Rectal smooth muscle tissue (tissue), 1 donor: ENCODE measurements around the gene APBB2.

ENCODE experiments used
- H3K27ac ChIP-seq: one replicate; pipeline ENCODE4 v1.7.0; 2013; ENCODE audit warnings: low read depth, low read length, inconsistent platforms
- H3K27me3 ChIP-seq: one replicate; pipeline ENCODE4 v1.7.0; 2013; ENCODE audit warnings: low read length; ENCODE audit not compliant: control insufficient read depth, insufficient read depth
- H3K36me3 ChIP-seq: one replicate; pipeline ENCODE4 v1.7.0; 2013; ENCODE audit warnings: low read length; ENCODE audit not compliant: control insufficient read depth, insufficient read depth
- H3K4me1 ChIP-seq: one replicate; pipeline ENCODE4 v1.7.0; 2013; ENCODE audit warnings: low read length; ENCODE audit not compliant: control insufficient read depth, insufficient read depth
- H3K4me3 ChIP-seq: one replicate; pipeline ENCODE4 v1.7.0; 2013; ENCODE audit warnings: low read length
- H3K9ac ChIP-seq: one replicate; pipeline ENCODE4 v1.7.0; 2013; ENCODE audit warnings: low read length

Gene APBB2

GRCh38 chr4:40978548-40978947, 235.8 kb downstream of the APBB2 start:
- Histone ChIP-seq H3K4me3 (no peak overlapping the region), H3K4me1 (no peaks in the 10 kb centered on the region), H3K9ac (no peak overlapping the region), H3K27me3 (no peaks in the 10 kb centered on the region), H3K36me3 (no peaks in the 10 kb centered on the region), H3K27ac (no peak overlapping the region)

GRCh38 chr4:40976343-40976742, 238.0 kb downstream of the APBB2 start:
- H3K36me3 ChIP-seq = no peaks in the 10 kb centered on the region
- H3K4me3 ChIP-seq = no peak overlapping the region
- no peaks in the 10 kb centered on the region for H3K27me3 ChIP-seq
- no peak overlapping the region for H3K9ac ChIP-seq
- no peak overlapping the region for H3K27ac ChIP-seq
- no peaks in the 10 kb centered on the region for H3K4me1 ChIP-seq

GRCh38 chr4:40972722-40973121, 241.6 kb downstream of the APBB2 start:
- no peak overlapping the region for H3K9ac ChIP-seq
- H3K27ac ChIP-seq = no peak overlapping the region
- no peaks in the 10 kb centered on the region for H3K36me3 ChIP-seq
- no peak overlapping the region for H3K4me3 ChIP-seq
- no peaks in the 10 kb centered on the region for H3K27me3 ChIP-seq
- H3K4me1 ChIP-seq = peaks cover under 1% of the 10 kb centered on the region

- Histone ChIP-seq H3K4me1 (peaks cover 6% of the 10 kb centered on the region), H3K9ac (no peak overlapping the region), H3K4me3 (no peak overlapping the region), H3K27me3 (no peaks in the 10 kb centered on the region), H3K36me3 (no peaks in the 10 kb centered on the region), H3K27ac (no peak overlapping the region)
Measured at GRCh38 chr4:40971338-40971737, 243.0 kb downstream of the APBB2 start.

GRCh38 chr4:40969501-40969900, 244.8 kb downstream of the APBB2 start:
- H3K4me3 ChIP-seq = no peak overlapping the region
- H3K9ac ChIP-seq = no peak overlapping the region
- no peak overlapping the region for H3K27ac ChIP-seq
- H3K4me1 ChIP-seq = peaks cover 6% of the 10 kb centered on the region
- no peaks in the 10 kb centered on the region for H3K36me3 ChIP-seq
- no peaks in the 10 kb centered on the region for H3K27me3 ChIP-seq

- Histone ChIP-seq H3K27me3 (no peaks in the 10 kb centered on the region), H3K4me3 (no peak overlapping the region), H3K9ac (no peak overlapping the region), H3K27ac (no peak overlapping the region), H3K36me3 (no peaks in the 10 kb centered on the region), H3K4me1 (peaks cover 6% of the 10 kb centered on the region)
Measured at GRCh38 chr4:40967550-40967949, 246.8 kb downstream of the APBB2 start.

GRCh38 chr4:40966091-40966490, 248.3 kb downstream of the APBB2 start:
- no peaks in the 10 kb centered on the region for H3K36me3 ChIP-seq
- no peak overlapping the region for H3K4me3 ChIP-seq
- peaks cover 6% of the 10 kb centered on the region for H3K4me1 ChIP-seq
- no peak overlapping the region for H3K9ac ChIP-seq
- H3K27me3 ChIP-seq = no peaks in the 10 kb centered on the region
- no peak overlapping the region for H3K27ac ChIP-seq

- Histone ChIP-seq H3K9ac (no peak overlapping the region), H3K36me3 (no peaks in the 10 kb centered on the region), H3K4me3 (no peak overlapping the region), H3K4me1 (peaks cover 6% of the 10 kb centered on the region), H3K27ac (no peak overlapping the region), H3K27me3 (no peaks in the 10 kb centered on the region)
Measured at GRCh38 chr4:40963897-40964478, 250.4 kb downstream of the APBB2 start.

- H3K27ac ChIP-seq = no peak overlapping the region
- H3K36me3 ChIP-seq = no peaks in the 10 kb centered on the region
- H3K4me1 ChIP-seq = peaks cover 5% of the 10 kb centered on the region
- H3K4me3 ChIP-seq = no peak overlapping the region
- H3K27me3 ChIP-seq = no peaks in the 10 kb centered on the region
- no peak overlapping the region for H3K9ac ChIP-seq
Measured at GRCh38 chr4:40962551-40963180, 251.7 kb downstream of the APBB2 start.

- Histone ChIP-seq H3K36me3 (no peaks in the 10 kb centered on the region), H3K4me3 (no peak overlapping the region), H3K4me1 (peaks cover 3% of the 10 kb centered on the region), H3K27me3 (no peaks in the 10 kb centered on the region), H3K27ac (no peak overlapping the region), H3K9ac (no peak overlapping the region)
Measured at GRCh38 chr4:40960941-40961340, 253.4 kb downstream of the APBB2 start.

GRCh38 chr4:40957281-40957680, 257.1 kb downstream of the APBB2 start:
- H3K27ac ChIP-seq = no peak overlapping the region
- peaks cover 3% of the 10 kb centered on the region for H3K4me1 ChIP-seq
- no peak overlapping the region for H3K9ac ChIP-seq
- no peaks in the 10 kb centered on the region for H3K27me3 ChIP-seq
- H3K4me3 ChIP-seq = no peak overlapping the region
- no peaks in the 10 kb centered on the region for H3K36me3 ChIP-seq

GRCh38 chr4:40956721-40957255, 257.6 kb downstream of the APBB2 start:
- H3K4me1 ChIP-seq = peaks cover 3% of the 10 kb centered on the region
- H3K27ac ChIP-seq = no peak overlapping the region
- H3K9ac ChIP-seq = no peak overlapping the region
- H3K27me3 ChIP-seq = no peaks in the 10 kb centered on the region
- H3K36me3 ChIP-seq = no peaks in the 10 kb centered on the region
- no peak overlapping the region for H3K4me3 ChIP-seq

- Histone ChIP-seq H3K4me1 (peaks cover 3% of the 10 kb centered on the region), H3K9ac (no peak overlapping the region), H3K4me3 (no peak overlapping the region), H3K27ac (no peak overlapping the region), H3K36me3 (no peaks in the 10 kb centered on the region), H3K27me3 (no peaks in the 10 kb centered on the region)
Measured at GRCh38 chr4:40954088-40954668, 260.2 kb downstream of the APBB2 start.
